SK-N-SH (cell line): Measurements from ENCODE around the gene BRMS1. TPM values are rescaled to one million over a fixed set of nuclear protein-coding genes. Genes with fewer than 3 reads are reported as not detected.

ENCODE experiments used
- CTCF ChIA-PET: fragments of 300-600, 350-600 bp; formaldehyde crosslinking; extraction: SDS; loops from one replicate; lab custom pipeline; 2021; lab: Yijun Ruan, JAX
- POLR2A ChIA-PET: fragments of 350-600 bp; sonication (Branson Sonifier 250); formaldehyde crosslinking; extraction: SDS; loops from one replicate; lab custom pipeline; 2020; ENCODE audit warnings: antibody characterized with exemption, inconsistent platforms; lab: Yijun Ruan, JAX
- DNase-seq: peaks from one replicate; pipeline ENCODE4 v3.0.0; 2012
- H2AFZ ChIP-seq: fragments of 200-600 bp; sonication (generic); 2 replicates; pipeline ENCODE4 v1.8.1; 2016; ENCODE audit warnings: antibody characterized with exemption, mild to moderate bottlenecking, low read depth
- H3F3A ChIP-seq: fragments of 200-600 bp; sonication (generic); replicated peaks from 2 replicates; pipeline ENCODE3; 2016; ENCODE audit warnings: antibody characterized with exemption, mild to moderate bottlenecking; ENCODE audit not compliant: insufficient read depth
- H3K27ac ChIP-seq, 2 experiments: fragments of 200-500 bp in 1 of 2; fragments of 200-600 bp in 1 of 2; sonication (Bioruptor generic) in 1 of 2; sonication (generic), shearing (Covaris generic) in 1 of 2; 2 replicates each; pipeline versions ENCODE4 v1.5.1 to v1.6.1; 2014 to 2016; ENCODE audit warnings: low read depth in 2 of 2, inconsistent platforms in 1 of 2, low read length in 1 of 2, mild to moderate bottlenecking in 1 of 2, mixed read lengths in 1 of 2
- H3K27me3 ChIP-seq: fragments of 200-600 bp; sonication (generic), shearing (Covaris generic); 2 replicates; pipeline ENCODE4 v1.6.1; 2016; ENCODE audit warnings: mixed run types; ENCODE audit not compliant: insufficient read depth
- H3K36me3 ChIP-seq, 2 experiments: fragments of 200-500 bp in 1 of 2; fragments of 200-600 bp in 1 of 2; sonication (Bioruptor generic) in 1 of 2; sonication (generic) in 1 of 2; replicated peaks in 1 of 2; 2 replicates each; pipeline versions ENCODE3 to v1.5.1; 2014 to 2016; ENCODE audit warnings: low read length in 1 of 2, mild to moderate bottlenecking in 1 of 2; ENCODE audit not compliant: insufficient read depth in 2 of 2, control insufficient read depth in 1 of 2
- H3K4me1 ChIP-seq, 2 experiments: fragments of 200-500 bp in 1 of 2; fragments of 200-600 bp in 1 of 2; sonication (Bioruptor generic) in 1 of 2; sonication (generic), shearing (Covaris generic) in 1 of 2; 2 replicates each; pipeline versions ENCODE4 v1.5.1 to v1.6.1; 2014 to 2016; ENCODE audit warnings: low read depth in 1 of 2, low read length in 1 of 2, mixed run types in 1 of 2; ENCODE audit not compliant: insufficient read depth in 2 of 2, control insufficient read depth in 1 of 2
- H3K4me2 ChIP-seq: fragments of 200-600 bp; sonication (generic), shearing (Covaris generic); 2 replicates; pipeline ENCODE4 v1.6.1; 2017; ENCODE audit warnings: mixed run types
- H3K4me3 ChIP-seq, 2 experiments: fragments of 200-500 bp in 1 of 2; fragments of 200-600 bp in 1 of 2; sonication (Bioruptor generic) in 1 of 2; sonication (generic), shearing (Covaris generic) in 1 of 2; 2 replicates each; pipeline versions ENCODE4 v1.5.1 to v1.8.1; 2014 to 2016; ENCODE audit warnings: low read depth in 2 of 2, inconsistent platforms in 1 of 2, low read length in 1 of 2, mild to moderate bottlenecking in 1 of 2, mixed read lengths in 1 of 2, moderate library complexity in 1 of 2
- H3K79me2 ChIP-seq: fragments of 200-600 bp; sonication (generic); 2 replicates; pipeline ENCODE4 v1.8.1; 2017; ENCODE audit warnings: mild to moderate bottlenecking; ENCODE audit not compliant: insufficient read depth
- H3K9ac ChIP-seq: fragments of 200-600 bp; sonication (generic); 2 replicates; pipeline ENCODE4 v1.6.1; 2017; ENCODE audit warnings: mixed run types
- H3K9me2 ChIP-seq: fragments of 200-600 bp; sonication (generic); 2 replicates; pipeline ENCODE4 v1.6.1; 2017; ENCODE audit warnings: mixed run types
- H3K9me3 ChIP-seq: fragments of 200-600 bp; sonication (generic); 2 replicates; pipeline ENCODE4 v1.6.1; 2017; ENCODE audit warnings: mixed run types, mild to moderate bottlenecking, moderate library complexity
- H4K20me1 ChIP-seq: fragments of 200-600 bp; sonication (generic); 2 replicates; pipeline ENCODE4 v1.6.1; 2017; ENCODE audit warnings: mild to moderate bottlenecking, mixed run types; ENCODE audit not compliant: insufficient read depth
- CHD2 ChIP-seq: fragments of 150-350 bp; IDR thresholded peaks from 2 replicates; pipeline ENCODE4 v1.6.1; 2018; ENCODE audit warnings: low read length; ENCODE audit not compliant: partially characterized antibody
- ELF1 ChIP-seq: IDR thresholded peaks from 2 replicates; pipeline ENCODE4 v1.4.0; 2012
- EP300 ChIP-seq, 2 experiments: IDR thresholded peaks; 2 replicates each; pipeline versions ENCODE4 v1.4.0 to v1.6.1; 2012; ENCODE audit warnings: borderline replicate concordance in 1 of 2, low read depth in 1 of 2, low read length in 1 of 2
- FOSL2 ChIP-seq: IDR thresholded peaks from 2 replicates; pipeline ENCODE4 v1.4.0; 2012; ENCODE audit warnings: low read depth, mild to moderate bottlenecking, moderate library complexity, borderline replicate concordance
- GABPA ChIP-seq: IDR thresholded peaks from 2 replicates; pipeline ENCODE4 v1.4.0; 2012; ENCODE audit warnings: low read depth, mild to moderate bottlenecking
- GATA2 ChIP-seq: sonication (generic); formaldehyde crosslinking; IDR thresholded peaks from 2 replicates; pipeline ENCODE4 v1.5.0; 2020; ENCODE audit warnings: mild to moderate bottlenecking, missing genetic modification reagents
- IRF3 ChIP-seq: fragments of 150-350 bp; IDR thresholded peaks from 2 replicates; pipeline ENCODE4 v1.6.1; 2016; ENCODE audit warnings: mild to moderate bottlenecking, low read depth, low read length
- JUND ChIP-seq: IDR thresholded peaks from 2 replicates; pipeline ENCODE4 v1.4.0; 2012
- MEF2A ChIP-seq: IDR thresholded peaks from 2 replicates; pipeline ENCODE4 v1.4.0; 2012; ENCODE audit warnings: low read depth, borderline replicate concordance
- MXI1 ChIP-seq: IDR thresholded peaks from 2 replicates; pipeline ENCODE4 v1.6.1; 2012; ENCODE audit warnings: mild to moderate bottlenecking, low read depth, low read length, improper control_type of control experiment
- NFIC ChIP-seq: IDR thresholded peaks from 2 replicates; pipeline ENCODE4 v1.4.0; 2012; ENCODE audit warnings: borderline replicate concordance
- NRF1 ChIP-seq: IDR thresholded peaks from 2 replicates; pipeline ENCODE4 v1.6.1; 2012; ENCODE audit warnings: low read depth, mild to moderate bottlenecking, low read length
- PBX3 ChIP-seq: IDR thresholded peaks from 2 replicates; pipeline ENCODE4; 2012
- POLR2AphosphoS5 ChIP-seq: IDR thresholded peaks from 2 replicates; pipeline ENCODE4 v1.6.1; 2012; ENCODE audit warnings: low read depth, low read length
- RAD21 ChIP-seq: IDR thresholded peaks from 2 replicates; pipeline ENCODE4 v1.6.1; 2012; ENCODE audit warnings: mild to moderate bottlenecking, low read length
- RFX5 ChIP-seq: IDR thresholded peaks from 2 replicates; pipeline ENCODE4 v1.6.1; 2012; ENCODE audit warnings: mild to moderate bottlenecking, improper control_type of control experiment, low read length
- RXRA ChIP-seq: IDR thresholded peaks from 2 replicates; pipeline ENCODE4 v1.4.0; 2012; ENCODE audit warnings: low read depth, mild to moderate bottlenecking, borderline replicate concordance
- TAF1 ChIP-seq: IDR thresholded peaks from 2 replicates; pipeline ENCODE4 v1.6.1; 2012; ENCODE audit warnings: low read depth, mild to moderate bottlenecking, low read length, moderate library complexity, borderline replicate concordance
- TCF12 ChIP-seq: IDR thresholded peaks from 2 replicates; pipeline ENCODE4 v1.4.0; 2012
- USF1 ChIP-seq: IDR thresholded peaks from 2 replicates; pipeline ENCODE4 v1.4.0; 2012; ENCODE audit warnings: low read depth, borderline replicate concordance
- USF2 ChIP-seq: fragments of 150-350 bp; IDR thresholded peaks from 2 replicates; pipeline ENCODE4 v1.6.1; 2017; ENCODE audit warnings: antibody characterized with exemption, low read length, low read depth, borderline replicate concordance
- YY1 ChIP-seq: IDR thresholded peaks from 2 replicates; pipeline ENCODE4 v1.4.0; 2012; ENCODE audit warnings: low read depth, mild to moderate bottlenecking
- ZBTB33 ChIP-seq: IDR thresholded peaks from 2 replicates; pipeline ENCODE4 v1.4.0; 2012; ENCODE audit warnings: low read depth, borderline replicate concordance
- WGBS: methylation state at CpG from one replicate; pipeline ENCODE4 v1.1.6; 2017; ENCODE audit warnings: low lambda C conversion rate; 5-methylcytosine and 5-hydroxymethylcytosine counted together
- polyA plus RNA-seq, 3 experiments: library from polyadenylated mRNA; depleted of rRNA; stranded (reverse); fragments of >200 nt; gene quantifications; 2 replicates each; pipeline ENCODE4 v1.2.3, GENCODE V29; 2012
- TF ChIP-seq, protein P1 (sequence below): fragments of 200-600 bp; sonication (generic); IDR thresholded peaks from 2 replicates; pipeline ENCODE4 v1.6.1; 2017; ENCODE audit warnings: antibody characterized with exemption, mild to moderate bottlenecking, moderate library complexity
- TF ChIP-seq, protein P2 (sequence below): IDR thresholded peaks from 2 replicates; pipeline ENCODE4 v1.4.0; 2012; ENCODE audit warnings: low read depth

Gene BRMS1
- polyA plus RNA-seq, 1 of the 3 experiments (the other 2 are of a cell fraction): 70.0 TPM

DNA sequence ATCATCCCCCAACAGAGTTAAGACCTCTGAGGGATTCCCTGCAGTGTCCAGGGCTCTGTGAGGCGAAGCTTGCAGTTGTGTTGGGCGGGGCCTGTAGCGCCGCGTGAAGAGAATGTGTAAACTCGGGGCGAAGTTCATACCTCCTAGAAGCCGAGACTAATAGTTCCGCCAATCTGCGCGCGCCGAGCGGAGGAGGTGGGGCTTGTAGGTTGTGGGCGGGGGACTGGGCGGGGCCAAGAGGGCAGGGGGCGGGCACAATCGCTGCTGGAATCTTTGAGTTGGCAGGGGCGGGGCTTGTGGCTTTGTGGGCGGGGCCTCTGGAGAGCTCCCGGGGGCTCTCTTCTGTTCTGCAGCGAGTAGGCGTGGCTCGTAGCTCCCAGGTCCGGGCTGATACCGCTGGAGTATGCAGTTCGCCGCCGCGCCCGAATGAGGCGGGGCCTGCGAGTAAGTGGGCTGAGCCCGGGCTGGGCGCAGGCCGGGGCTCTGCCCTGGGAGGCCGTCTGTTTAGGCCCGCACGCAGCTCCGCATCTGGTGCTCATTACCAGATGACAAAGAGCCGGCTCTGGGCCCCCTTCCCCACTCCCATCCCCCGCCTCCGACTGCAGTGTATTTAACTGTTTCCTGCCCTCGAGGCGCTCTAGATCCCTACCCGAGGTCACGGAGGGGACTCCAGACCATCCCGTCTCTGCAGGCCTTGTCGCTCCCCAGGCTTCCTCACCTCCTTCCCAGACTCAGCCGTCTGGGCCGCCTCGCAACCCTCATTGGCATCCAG lies 32.2 kb downstream of the BRMS1 start:
- Histone ChIP-seq H3K4me3 (peak overlapping the region; percentile 59 to 70), H3K79me2 (no peaks in the 10 kb centered on the region), H3K27me3 (no peaks in the 10 kb centered on the region), H4K20me1 (no peaks in the 10 kb centered on the region), H3K4me2 (peak overlapping the region; percentile 81), H3K9me3 (no peaks in the 10 kb centered on the region), H2AFZ (peak overlapping the region; percentile 88), H3K27ac (peak overlapping the region; percentile 94 to 100), H3F3A (peaks cover 15% of the 10 kb centered on the region), H3K9ac (peak overlapping the region; percentile 75), H3K4me1 (peaks cover 17 to 56% of the 10 kb centered on the region in 2 experiments), H3K9me2 (no peaks in the 10 kb centered on the region), H3K36me3 (no peaks in the 10 kb centered on the region)
- ChIA-PET CTCF (interaction anchor here (0.7 to 12.4 kb wide), 20 partner anchors 9 to 426 kb away, joined by 3 to 280 read pairs (median 24); partner anchors contain the start of genes B4GAT1, BRMS1, CNIH2 and MRPL11), POLR2A (interaction anchor here (0.6 to 3.1 kb wide), 16 partner anchors 10 to 1108 kb away, joined by 3 to 33 read pairs (median 4); partner anchors contain the start of genes B4GAT1, BRMS1, MRPL11 and RAB1B)
- 3% methylated on average over 31 of the region's 52 CpGs for WGBS
- DNase-seq: peak; percentile 94
- TF ChIP-seq IRF3 (no peak), ELF1 (0 out of 2 replicates have a peak, but pooled peaks have one; percentile 4), RFX5 (no peak), NFIC (no peak), RXRA (peak; percentile 63; the same call in 1 of the 2 replicates), PBX3 (peak; percentile 50), NRF1 (no peak), JUND (no peak; the same call in 1 of the 2 replicates), ZBTB33 (no peak), RAD21 (no peak), TCF12 (peak; percentile 98), USF2 (no peak), TAF1 (peak; percentile 18; the same call in 1 of the 2 replicates), GABPA (no peak), MEF2A (no peak), USF1 (no peak), YY1 (no peak), CHD2 (peak; percentile 78), FOSL2 (no peak; the same call in 1 of the 2 replicates), POLR2AphosphoS5 (peak; percentile 55; the same call in 1 of the 2 replicates), EP300 (IDR thresholded peaks at IDR 0.05; ENCODE audit: borderline replicate concordance in 1 of 2, low read depth in 1 of 2, low read length in 1 of 2) (peak; percentile 51 to 54; a peak in 2 of 4 replicates), GATA2 (CRISPR knock-in tag) (no peak), MXI1 (no peak)
- TF ChIP-seq, protein P1, sequence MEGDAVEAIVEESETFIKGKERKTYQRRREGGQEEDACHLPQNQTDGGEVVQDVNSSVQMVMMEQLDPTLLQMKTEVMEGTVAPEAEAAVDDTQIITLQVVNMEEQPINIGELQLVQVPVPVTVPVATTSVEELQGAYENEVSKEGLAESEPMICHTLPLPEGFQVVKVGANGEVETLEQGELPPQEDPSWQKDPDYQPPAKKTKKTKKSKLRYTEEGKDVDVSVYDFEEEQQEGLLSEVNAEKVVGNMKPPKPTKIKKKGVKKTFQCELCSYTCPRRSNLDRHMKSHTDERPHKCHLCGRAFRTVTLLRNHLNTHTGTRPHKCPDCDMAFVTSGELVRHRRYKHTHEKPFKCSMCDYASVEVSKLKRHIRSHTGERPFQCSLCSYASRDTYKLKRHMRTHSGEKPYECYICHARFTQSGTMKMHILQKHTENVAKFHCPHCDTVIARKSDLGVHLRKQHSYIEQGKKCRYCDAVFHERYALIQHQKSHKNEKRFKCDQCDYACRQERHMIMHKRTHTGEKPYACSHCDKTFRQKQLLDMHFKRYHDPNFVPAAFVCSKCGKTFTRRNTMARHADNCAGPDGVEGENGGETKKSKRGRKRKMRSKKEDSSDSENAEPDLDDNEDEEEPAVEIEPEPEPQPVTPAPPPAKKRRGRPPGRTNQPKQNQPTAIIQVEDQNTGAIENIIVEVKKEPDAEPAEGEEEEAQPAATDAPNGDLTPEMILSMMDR: no peak
- TF ChIP-seq, protein P2, sequence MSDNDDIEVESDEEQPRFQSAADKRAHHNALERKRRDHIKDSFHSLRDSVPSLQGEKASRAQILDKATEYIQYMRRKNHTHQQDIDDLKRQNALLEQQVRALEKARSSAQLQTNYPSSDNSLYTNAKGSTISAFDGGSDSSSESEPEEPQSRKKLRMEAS: 0 out of 2 replicates have a peak, but pooled peaks have one; percentile 14
